Transverse colon (tissue), 4 donors: ENCODE results near the gene ANO4. TPM values are rescaled to one million over a fixed set of nuclear protein-coding genes. Genes with fewer than 3 reads are reported as not detected.

ENCODE experiments used
- DNase-seq: peaks from one replicate; pipeline ENCODE4 v3.0.0-alpha.2; 2019
- H3K27ac ChIP-seq, 4 donors: fragments of 200-600 bp; sonication (generic); 2 replicates each; pipeline ENCODE4 v1.5.1; 2016 to 2018; ENCODE audit warnings: inconsistent platforms in 4 of 4
- H3K27me3 ChIP-seq: fragments of 200-600 bp; sonication (generic); 2 replicates; pipeline ENCODE4 v1.5.1; 2017; ENCODE audit warnings: inconsistent platforms
- H3K36me3 ChIP-seq, 4 donors: fragments of 200-600 bp; sonication (generic); 2 replicates each; pipeline ENCODE4 v1.5.1; 2017 to 2019; ENCODE audit warnings: inconsistent platforms in 4 of 4
- H3K4me1 ChIP-seq, 4 donors: fragments of 200-600 bp; sonication (generic); 2 replicates each; pipeline ENCODE4 v1.5.1; 2017 to 2020; ENCODE audit warnings: inconsistent platforms in 4 of 4
- H3K4me3 ChIP-seq, 4 donors: fragments of 200-600 bp; sonication (generic); 1 replicate in 1 of 4; 2 replicates in 3 of 4; pipeline versions ENCODE4 v1.5.1 to v1.6.1; 2017 to 2019; ENCODE audit warnings: inconsistent platforms in 4 of 4
- H3K9me3 ChIP-seq, 2 donors: fragments of 200-600 bp; sonication (generic); 2 replicates each; pipeline ENCODE4 v1.5.1; 2017 to 2019; ENCODE audit warnings: inconsistent platforms in 2 of 2
- CTCF ChIP-seq, 5 experiments: fragments of 200-600 bp in 3 of 5; fragments of 450-650 bp in 2 of 5; sonication (generic) in 3 of 5; IDR thresholded peaks; 1 replicate in 2 of 5; 2 replicates in 3 of 5; pipeline ENCODE4 v1.5.1; 2016 to 2017; ENCODE audit warnings: antibody characterized with exemption in 5 of 5, inconsistent platforms in 3 of 5, mild to moderate bottlenecking in 2 of 5, moderate library complexity in 1 of 5
- EP300 ChIP-seq: sonication (generic); formaldehyde crosslinking; IDR thresholded peaks from one replicate; pipeline ENCODE4 v1.6.1; 2017; ENCODE audit warnings: antibody characterized with exemption, low read depth
- POLR2A ChIP-seq: fragments of 450-650 bp; IDR thresholded peaks from one replicate; pipeline ENCODE4 v1.6.1; 2016; ENCODE audit warnings: antibody characterized with exemption, mild to moderate bottlenecking, moderate library complexity
- POLR2AphosphoS5 ChIP-seq, 3 donors: sonication (generic); formaldehyde crosslinking; IDR thresholded peaks; one replicate each; pipeline ENCODE4 v1.6.1; 2016; ENCODE audit warnings: antibody characterized with exemption in 3 of 3
- WGBS, 2 donors: methylation state at CpG; one replicate each; pipeline ENCODE4 v1.1.5; 2018; ENCODE audit warnings: low coverage in 1 of 2; 5-methylcytosine and 5-hydroxymethylcytosine counted together
- in situ Hi-C, 4 donors: fragments of 200-750 bp; cut with MboI; loops; one replicate each; pipeline versions ENCODE4 v1.15.0 to v1.15.1; 2017; ENCODE audit warnings: low sequenced_read_pairs in 3 of 4, low pct_ligation_motif_present in 1 of 4, low pct_unique_long_range_greater_than_20kb in 1 of 4
- intact Hi-C: fragments of 100-400 bp; cut with DNase I; formaldehyde crosslinking; loops from one replicate; pipeline ENCODE4 v1.15.1; 2023; ENCODE audit warnings: low total_unique reads
- total RNA-seq, 4 donors: library from RNA; depleted of rRNA; stranded (reverse); fragments of >200 nt; gene quantifications; one replicate each; pipeline ENCODE4 v1.1.0, GENCODE V29; 2016

Gene ANO4
- total RNA-seq, 4 donors from 2014 or later: 0.14 TPM; not detected in 3

GRCh38 chr12:100875156-100875555, 80.6 kb downstream of the ANO4 start:
- no peaks in the 10 kb centered on the region for H3K27me3 ChIP-seq
- no peak overlapping the region for H3K27ac ChIP-seq
- no peak overlapping the region for H3K4me3 ChIP-seq
- no peaks in the 10 kb centered on the region for H3K36me3 ChIP-seq
- H3K9me3 ChIP-seq: no peaks in the 10 kb centered on the region
- no peaks in the 10 kb centered on the region for H3K4me1 ChIP-seq
- in situ Hi-C loops: no loop called here
- DNase-seq: no peak
- intact Hi-C loops: no loop called here
- WGBS, 2 donors: 77 to 97% methylated on average over 4 to 7 of the region's 7 CpGs
- TF ChIP-seq POLR2A (no peak), EP300 (no peak), CTCF (IDR thresholded peaks at IDR 0.05) (no peak), POLR2AphosphoS5 (IDR thresholded peaks at IDR 0.05) (no peak)

- no peak for DNase-seq
- intact Hi-C loops (no loop called here), in situ Hi-C loops (no loop called here)
- WGBS, 2 donors: 79 to 91% methylated on average over 2 of the region's 2 CpGs
- TF ChIP-seq CTCF (IDR thresholded peaks at IDR 0.05) (no peak), POLR2AphosphoS5 (IDR thresholded peaks at IDR 0.05) (no peak), POLR2A (no peak), EP300 (no peak)
- no peaks in the 10 kb centered on the region for H3K9me3 ChIP-seq
- no peaks in the 10 kb centered on the region for H3K4me1 ChIP-seq
- no peaks in the 10 kb centered on the region for H3K36me3 ChIP-seq
- H3K4me3 ChIP-seq: no peak overlapping the region
- no peak overlapping the region for H3K27ac ChIP-seq
- H3K27me3 ChIP-seq: no peaks in the 10 kb centered on the region
These were observed 81.2 kb downstream of the ANO4 start for GRCh38 chr12:100875771-100876170.

- Histone ChIP-seq H3K4me1 (no peaks in the 10 kb centered on the region), H3K4me3 (no peak overlapping the region), H3K36me3 (no peaks in the 10 kb centered on the region), H3K27ac (no peak overlapping the region), H3K9me3 (no peaks in the 10 kb centered on the region), H3K27me3 (no peaks in the 10 kb centered on the region)
- no peak for TF ChIP-seq POLR2A
- TF ChIP-seq CTCF (IDR thresholded peaks at IDR 0.05): peak in 2 of 5 experiments; percentile 12 to 21
- in situ Hi-C loops: no loop called here
- no peak for DNase-seq
- intact Hi-C loops: no loop called here
- 18 to 29% methylated on average over 2 of the region's 2 CpGs for WGBS, 2 donors
These were observed 83.2 kb downstream of the ANO4 start for GRCh38 chr12:100877776-100878175.

- no peaks in the 10 kb centered on the region for H3K27me3 ChIP-seq
- no peak overlapping the region for H3K4me3 ChIP-seq
- H3K4me1 ChIP-seq: no peaks in the 10 kb centered on the region
- no peak for TF ChIP-seq POLR2AphosphoS5 (IDR thresholded peaks at IDR 0.05)
- TF ChIP-seq CTCF (IDR thresholded peaks at IDR 0.05): no peak
- TF ChIP-seq POLR2A: no peak
- no peak for TF ChIP-seq EP300
- intact Hi-C loops: no loop called here
- H3K27ac ChIP-seq: no peak overlapping the region
- H3K36me3 ChIP-seq: no peaks in the 10 kb centered on the region
- WGBS, 2 donors: 86 to 92% methylated on average over 2 of the region's 2 CpGs
- H3K9me3 ChIP-seq: no peaks in the 10 kb centered on the region
- no peak for DNase-seq
- in situ Hi-C loops: no loop called here
These were observed 100.6 kb downstream of the ANO4 start for GRCh38 chr12:100895192-100895591.
